GM23338 (cell line): ENCODE measurements around the gene NDC80. TPM values are rescaled to one million over a fixed set of nuclear protein-coding genes. Genes with fewer than 3 reads are reported as not detected.

Source experiments
- ATAC-seq: fragments of 200-7000 bp; cut with Tn5 transposase; 3 replicates; pipeline ENCODE4 v1.9.1; 2020
- DNase-seq: peaks from one replicate; pipeline ENCODE4 v3.0.0-alpha.2; 2015; ENCODE audit warnings: low spot score
- H2AFZ ChIP-seq: fragments of 200-600 bp; sonication (generic); 2 replicates; pipeline ENCODE4 v1.8.0; 2016; ENCODE audit warnings: antibody characterized with exemption, mild to moderate bottlenecking, moderate library complexity
- H3F3A ChIP-seq: fragments of 200-600 bp; sonication (generic); replicated peaks from 2 replicates; pipeline ENCODE4 v1.8.0; 2017; ENCODE audit warnings: antibody characterized with exemption, mixed run types, low read depth
- H3K27ac ChIP-seq: fragments of 200-600 bp; sonication (generic); 2 replicates; pipeline ENCODE4 v1.6.1; 2016; ENCODE audit warnings: low read depth
- H3K27me3 ChIP-seq: fragments of 200-600 bp; sonication (generic); 2 replicates; pipeline ENCODE4 v1.8.0; 2016; ENCODE audit warnings: mild to moderate bottlenecking, mixed run types, moderate library complexity; ENCODE audit not compliant: insufficient read depth
- H3K36me3 ChIP-seq: fragments of 200-600 bp; sonication (generic); 2 replicates; pipeline ENCODE4 v1.8.0; 2016; ENCODE audit warnings: mild to moderate bottlenecking; ENCODE audit not compliant: insufficient read depth
- H3K4me1 ChIP-seq: fragments of 200-600 bp; sonication (generic); 2 replicates; pipeline ENCODE4 v1.8.0; 2016; ENCODE audit warnings: mild to moderate bottlenecking, moderate library complexity; ENCODE audit not compliant: insufficient read depth
- H3K4me2 ChIP-seq: fragments of 200-600 bp; sonication (generic); 2 replicates; pipeline ENCODE4 v1.7.1; 2017; ENCODE audit warnings: mixed run types
- H3K4me3 ChIP-seq: fragments of 200-600 bp; sonication (generic); 2 replicates; pipeline ENCODE4 v1.6.1; 2016; ENCODE audit warnings: mixed run types
- H3K79me2 ChIP-seq: fragments of 200-600 bp; sonication (generic); replicated peaks from 2 replicates; pipeline ENCODE4 v1.8.0; 2017; ENCODE audit warnings: mild to moderate bottlenecking; ENCODE audit not compliant: insufficient read depth
- H3K9me2 ChIP-seq: fragments of 200-600 bp; sonication (generic); 2 replicates; pipeline ENCODE4 v1.8.0; 2017; ENCODE audit not compliant: insufficient read depth
- H4K20me1 ChIP-seq: fragments of 200-600 bp; sonication (generic); replicated peaks from 2 replicates; pipeline ENCODE4 v1.8.0; 2017; ENCODE audit warnings: mild to moderate bottlenecking; ENCODE audit not compliant: insufficient read depth
- H3K27ac Mint-ChIP-seq: 2 replicates; pipeline ENCODE4 v1.8.0; 2020; ENCODE audit warnings: inconsistent platforms, mild to moderate bottlenecking, moderate library complexity, mixed read lengths
- H3K27me3 Mint-ChIP-seq: 3 replicates; pipeline ENCODE4 v1.8.0; 2022; ENCODE audit warnings: low read depth, mild to moderate bottlenecking, moderate library complexity, mixed read lengths, inconsistent platforms; ENCODE audit not compliant: insufficient read depth, poor library complexity
- H3K36me3 Mint-ChIP-seq: 3 replicates; pipeline ENCODE4 v1.8.0; 2021; ENCODE audit warnings: low read depth, mild to moderate bottlenecking, inconsistent platforms, moderate library complexity, mixed read lengths
- H3K4me1 Mint-ChIP-seq: 3 replicates; pipeline ENCODE4 v1.8.0; 2020; ENCODE audit warnings: mild to moderate bottlenecking, inconsistent platforms, mixed read lengths
- H3K4me3 Mint-ChIP-seq: 3 replicates; pipeline ENCODE4 v1.8.0; 2021; ENCODE audit warnings: moderate library complexity, mild to moderate bottlenecking, inconsistent platforms, mixed read lengths
- H3K9me3 Mint-ChIP-seq: 3 replicates; pipeline ENCODE4 v1.8.0; 2020; ENCODE audit warnings: moderate library complexity, mild to moderate bottlenecking, inconsistent platforms, mixed read lengths
- CREB1 ChIP-seq: fragments of 250-450 bp; sonication (Bioruptor Pico); IDR thresholded peaks from 2 replicates; pipeline ENCODE4 v1.5.0; 2020; ENCODE audit warnings: low read depth, mild to moderate bottlenecking, moderate library complexity
- EZH2 ChIP-seq: fragments of 200-600 bp; sonication (generic); IDR thresholded peaks from one replicate; pipeline ENCODE4 v1.8.0; 2017; ENCODE audit warnings: antibody characterized with exemption, mild to moderate bottlenecking, low read depth; ENCODE audit not compliant: unreplicated experiment
- JUNB ChIP-seq: IDR thresholded peaks from one replicate; pipeline ENCODE4 v1.6.1; 2016; ENCODE audit warnings: antibody characterized with exemption; ENCODE audit not compliant: unreplicated experiment
- POLR2AphosphoS5 ChIP-seq: IDR thresholded peaks from 2 replicates; pipeline ENCODE4 v1.6.1; 2016; ENCODE audit warnings: antibody characterized with exemption, low read depth
- ZNF331 ChIP-seq: fragments of 250-450 bp; sonication (Bioruptor Pico); IDR thresholded peaks from 2 replicates; pipeline ENCODE4 v1.5.0; 2020; ENCODE audit warnings: low read depth, mild to moderate bottlenecking, moderate library complexity
- ZNF462 ChIP-seq: fragments of 250-450 bp; sonication (Bioruptor Pico); IDR thresholded peaks from 2 replicates; pipeline ENCODE4 v1.5.0; 2020; ENCODE audit warnings: mild to moderate bottlenecking, moderate library complexity
- polyA plus RNA-seq: library from polyadenylated mRNA; unstranded; fragments of >200 nt; fragmentation: Nextera tagmentation; extraction: Ambion mirVana; gene quantifications from 2 replicates; pipeline ENCODE4 v1.2.1, GENCODE V29; 2016
- total RNA-seq: library from RNA; depleted of rRNA; stranded (reverse); fragments of >200 nt; shearing (Covaris generic); gene quantifications from 2 replicates; pipeline ENCODE4 v1.2.3, GENCODE V29; 2014
- TF ChIP-seq, protein P1 (sequence below): IDR thresholded peaks from 2 replicates; pipeline ENCODE4 v1.6.1; 2016; ENCODE audit warnings: antibody characterized with exemption

NDC80 gene
- total and polyA plus RNA-seq, 2 experiments from 2014 or later: 36.6 to 58.4 TPM

- TF ChIP-seq JUNB: no peak
- TF ChIP-seq POLR2AphosphoS5: no peak
- TF ChIP-seq ZNF462 (CRISPR knock-in tag): no peak
- TF ChIP-seq EZH2: no peak
- no peak for TF ChIP-seq CREB1 (CRISPR knock-in tag)
- TF ChIP-seq, protein P1, sequence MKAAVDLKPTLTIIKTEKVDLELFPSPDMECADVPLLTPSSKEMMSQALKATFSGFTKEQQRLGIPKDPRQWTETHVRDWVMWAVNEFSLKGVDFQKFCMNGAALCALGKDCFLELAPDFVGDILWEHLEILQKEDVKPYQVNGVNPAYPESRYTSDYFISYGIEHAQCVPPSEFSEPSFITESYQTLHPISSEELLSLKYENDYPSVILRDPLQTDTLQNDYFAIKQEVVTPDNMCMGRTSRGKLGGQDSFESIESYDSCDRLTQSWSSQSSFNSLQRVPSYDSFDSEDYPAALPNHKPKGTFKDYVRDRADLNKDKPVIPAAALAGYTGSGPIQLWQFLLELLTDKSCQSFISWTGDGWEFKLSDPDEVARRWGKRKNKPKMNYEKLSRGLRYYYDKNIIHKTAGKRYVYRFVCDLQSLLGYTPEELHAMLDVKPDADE: no peak
- TF ChIP-seq ZNF331 (CRISPR knock-in tag): no peak
- Histone ChIP-seq H3K4me1 (peaks cover 6% of the 10 kb centered on the region), H3K4me3 (no peak overlapping the region), H3K27ac (no peak overlapping the region), H4K20me1 (peaks cover 3% of the 10 kb centered on the region; the same call in 1 of the 2 replicates), H3K9me2 (no peaks in the 10 kb centered on the region), H3K79me2 (peaks cover 42% of the 10 kb centered on the region), H3K4me2 (no peak overlapping the region), H2AFZ (no peak overlapping the region), H3K27me3 (no peaks in the 10 kb centered on the region), H3F3A (no peaks in the 10 kb centered on the region), H3K36me3 (no peaks in the 10 kb centered on the region; the same call in 1 of the 2 replicates)
- DNase-seq (no peak), ATAC-seq (no peak)
- H3K9me3 Mint-ChIP-seq: no peaks in the 10 kb centered on the region
- peaks cover 15% of the 10 kb centered on the region for H3K4me1 Mint-ChIP-seq
- H3K4me3 Mint-ChIP-seq: no peak overlapping the region
- H3K27ac Mint-ChIP-seq: no peak overlapping the region
- peaks cover 14% of the 10 kb centered on the region; the same call in 2 of the 3 replicates for H3K36me3 Mint-ChIP-seq
- peaks cover 11% of the 10 kb centered on the region for H3K27me3 Mint-ChIP-seq
Observed at GRCh38 chr18:2568129-2568528, 3.2 kb upstream of the NDC80 start.
